ENCODE measurements around the gene RIMBP2.

RIMBP2 gene

GRCh38 chr12:130396667-130397066 lies 319.4 kb downstream of the RIMBP2 start:
- Histone ChIP-seq H3K36me3 (ENCODE audit: insufficient read depth) (no peaks in the 10 kb centered on the region), H3K4me2 (no peak overlapping the region), H3K27me3 (ENCODE audit: insufficient read depth, low read depth) (no peaks in the 10 kb centered on the region), H3K4me1 (ENCODE audit: low read depth, poor library complexity, severe bottlenecking) (no peaks in the 10 kb centered on the region), H3K27ac (no peak overlapping the region), H4K20me1 (ENCODE audit: insufficient read depth) (no peaks in the 10 kb centered on the region), H3K4me3 (IDR thresholded peaks at IDR 0.05; ENCODE audit: insufficient read depth, low read depth, low read length) (no peak overlapping the region), H3K9ac (no peak overlapping the region), H2AFZ (ENCODE audit: low read depth) (no peak overlapping the region), H3K79me2 (ENCODE audit: insufficient read depth, low read depth) (no peaks in the 10 kb centered on the region)
- TF ChIP-seq CTCF (conservative IDR thresholded peaks at IDR 0.05; ENCODE audit: low read depth, low read length): no peak

- Histone ChIP-seq H3K27ac (no peak overlapping the region), H3K36me3 (ENCODE audit: insufficient read depth) (no peaks in the 10 kb centered on the region), H3K4me1 (ENCODE audit: low read depth, poor library complexity, severe bottlenecking) (no peaks in the 10 kb centered on the region), H4K20me1 (ENCODE audit: insufficient read depth) (no peaks in the 10 kb centered on the region), H3K4me2 (no peak overlapping the region), H3K79me2 (ENCODE audit: insufficient read depth, low read depth) (no peaks in the 10 kb centered on the region), H3K4me3 (IDR thresholded peaks at IDR 0.05; ENCODE audit: insufficient read depth, low read depth, low read length) (no peak overlapping the region), H3K27me3 (ENCODE audit: insufficient read depth, low read depth) (no peaks in the 10 kb centered on the region), H2AFZ (ENCODE audit: low read depth) (no peak overlapping the region), H3K9ac (no peak overlapping the region)
- TF ChIP-seq CTCF (conservative IDR thresholded peaks at IDR 0.05; ENCODE audit: low read depth, low read length): no peak
Measured at GRCh38 chr12:130394906-130395305, 321.2 kb downstream of the RIMBP2 start.

- Histone ChIP-seq H2AFZ (ENCODE audit: low read depth) (no peak overlapping the region), H3K36me3 (ENCODE audit: insufficient read depth) (no peaks in the 10 kb centered on the region), H3K27me3 (ENCODE audit: insufficient read depth, low read depth) (no peaks in the 10 kb centered on the region), H3K9ac (no peak overlapping the region), H3K4me3 (IDR thresholded peaks at IDR 0.05; ENCODE audit: insufficient read depth, low read depth, low read length) (no peak overlapping the region), H4K20me1 (ENCODE audit: insufficient read depth) (no peaks in the 10 kb centered on the region), H3K79me2 (ENCODE audit: insufficient read depth, low read depth) (no peaks in the 10 kb centered on the region), H3K4me1 (ENCODE audit: low read depth, poor library complexity, severe bottlenecking) (no peaks in the 10 kb centered on the region), H3K27ac (no peak overlapping the region), H3K4me2 (no peak overlapping the region)
- no peak for TF ChIP-seq CTCF (conservative IDR thresholded peaks at IDR 0.05; ENCODE audit: low read depth, low read length)
Measured at GRCh38 chr12:130391186-130391585, 324.9 kb downstream of the RIMBP2 start.

- no peak overlapping the region for H3K4me3 ChIP-seq (IDR thresholded peaks at IDR 0.05; ENCODE audit: insufficient read depth, low read depth, low read length)
- no peaks in the 10 kb centered on the region for H3K79me2 ChIP-seq (ENCODE audit: insufficient read depth, low read depth)
- H3K27me3 ChIP-seq (ENCODE audit: insufficient read depth, low read depth): no peaks in the 10 kb centered on the region
- no peaks in the 10 kb centered on the region for H3K4me1 ChIP-seq (ENCODE audit: low read depth, poor library complexity, severe bottlenecking)
- no peaks in the 10 kb centered on the region for H3K36me3 ChIP-seq (ENCODE audit: insufficient read depth)
- no peak overlapping the region for H3K4me2 ChIP-seq
- TF ChIP-seq CTCF (conservative IDR thresholded peaks at IDR 0.05; ENCODE audit: low read depth, low read length): no peak
- H4K20me1 ChIP-seq (ENCODE audit: insufficient read depth): no peaks in the 10 kb centered on the region
- H2AFZ ChIP-seq (ENCODE audit: low read depth): no peak overlapping the region
- no peak overlapping the region for H3K9ac ChIP-seq
- H3K27ac ChIP-seq: no peak overlapping the region
Measured at GRCh38 chr12:130385193-130385592, 330.9 kb downstream of the RIMBP2 start.
